ENCODE results near the gene MC2R. TPM values are rescaled to one million over a fixed set of nuclear protein-coding genes. Genes with fewer than 3 reads are reported as not detected.

Gene MC2R
- total RNA-seq, 1 donor from 2014 or later = not detected

GRCh38 chr18:13932285-13933025, 17.1 kb upstream of the MC2R start:
- TF ChIP-seq CTCF (IDR thresholded peaks at IDR 0.05) = no peak
- peak in 1 of 2 donors; percentile 11 for ATAC-seq
- H3K9me3 ChIP-seq = peaks cover 14% of the 10 kb centered on the region

GRCh38 chr18:13930964-13931363, 15.6 kb upstream of the MC2R start:
- H3K27me3 ChIP-seq (ENCODE audit: low read depth) = no peaks in the 10 kb centered on the region
- H3K4me3 ChIP-seq = no peak overlapping the region
- no peak for TF ChIP-seq CTCF (IDR thresholded peaks at IDR 0.05)
- intact Hi-C loops (cut with DNase I) = no loop called here
- H3K27ac ChIP-seq = no peak overlapping the region
- H3K36me3 ChIP-seq = no peaks in the 10 kb centered on the region
- DNase-seq (no peak), ATAC-seq (no peak)
- H3K9me3 ChIP-seq = peaks cover 14% of the 10 kb centered on the region
- H3K4me1 ChIP-seq = no peaks in the 10 kb centered on the region

More at GRCh38 chr18:13932285-13933025, 17.1 kb upstream of the MC2R start:
- Histone ChIP-seq H3K4me1 (no peaks in the 10 kb centered on the region), H3K27me3 (ENCODE audit: low read depth) (no peaks in the 10 kb centered on the region), H3K36me3 (no peaks in the 10 kb centered on the region), H3K4me3 (no peak overlapping the region), H3K27ac (no peak overlapping the region)
- intact Hi-C loops (cut with DNase I) = no loop called here
- DNase-seq = no peak

GRCh38 chr18:13923221-13923620, 7.9 kb upstream of the MC2R start:
- intact Hi-C loops (cut with DNase I) = no loop called here
- Histone ChIP-seq H3K27me3 (ENCODE audit: low read depth) (peaks cover 3% of the 10 kb centered on the region), H3K4me3 (no peak overlapping the region), H3K27ac (no peak overlapping the region), H3K9me3 (no peaks in the 10 kb centered on the region), H3K4me1 (no peaks in the 10 kb centered on the region), H3K36me3 (no peaks in the 10 kb centered on the region)
- DNase-seq = no peak
- ATAC-seq = no peak
- no peak for TF ChIP-seq CTCF (IDR thresholded peaks at IDR 0.05)

GRCh38 chr18:13918898-13919297, 3.6 kb upstream of the MC2R start:
- Histone ChIP-seq H3K27me3 (ENCODE audit: low read depth) (peaks cover 3% of the 10 kb centered on the region), H3K4me1 (no peaks in the 10 kb centered on the region), H3K4me3 (no peak overlapping the region), H3K9me3 (no peaks in the 10 kb centered on the region), H3K27ac (no peak overlapping the region), H3K36me3 (no peaks in the 10 kb centered on the region)
- DNase-seq = no peak
- no peak for TF ChIP-seq CTCF (IDR thresholded peaks at IDR 0.05)
- ATAC-seq = no peak
- intact Hi-C loops (cut with DNase I) = no loop called here

GRCh38 chr18:13917401-13917800, 2.1 kb upstream of the MC2R start:
- intact Hi-C loops (cut with DNase I) = no loop called here
- no peaks in the 10 kb centered on the region for H3K4me1 ChIP-seq
- no peaks in the 10 kb centered on the region for H3K9me3 ChIP-seq
- ATAC-seq (no peak), DNase-seq (no peak)
- TF ChIP-seq CTCF (IDR thresholded peaks at IDR 0.05) = no peak
- H3K36me3 ChIP-seq = no peaks in the 10 kb centered on the region
- no peak overlapping the region for H3K27ac ChIP-seq
- no peaks in the 10 kb centered on the region for H3K27me3 ChIP-seq (ENCODE audit: low read depth)
- H3K4me3 ChIP-seq = no peak overlapping the region

Measured in lower lobe of right lung (tissue), 2 donors.